Type B pancreatic cell (in vitro differentiated cells): Measurements from ENCODE around the gene WDR19. TPM values are rescaled to one million over a fixed set of nuclear protein-coding genes. Genes with fewer than 3 reads are reported as not detected.
"Not testable (repeated sequence)": the region's sequence is repeated elsewhere in the genome, so short reads cannot be mapped to it uniquely, and the experiment has no call there.

Experiments used
- DNase-seq: peaks from one replicate; pipeline ENCODE4 v3.0.0; 2021; ENCODE audit warnings: mixed read lengths; ENCODE audit not compliant: unreplicated experiment; ENCODE audit errors: extremely low spot score
- H3K27ac Mint-ChIP-seq: 2 replicates; pipeline ENCODE4 v1.8.0; 2021; ENCODE audit warnings: mild to moderate bottlenecking, mixed read lengths
- H3K27me3 Mint-ChIP-seq: 2 replicates; pipeline ENCODE4 v1.8.0; 2021; ENCODE audit warnings: mixed read lengths
- H3K36me3 Mint-ChIP-seq: 2 replicates; pipeline ENCODE4 v1.8.0; 2021; ENCODE audit warnings: mixed read lengths
- H3K4me1 Mint-ChIP-seq: one replicate; pipeline ENCODE4 v1.8.0; 2021; ENCODE audit warnings: mixed read lengths; ENCODE audit not compliant: unreplicated experiment
- H3K4me3 Mint-ChIP-seq: 2 replicates; pipeline ENCODE4 v1.8.0; 2021; ENCODE audit warnings: mild to moderate bottlenecking, mixed read lengths
- H3K9me3 Mint-ChIP-seq: 2 replicates; pipeline ENCODE4 v1.8.0; 2021; ENCODE audit warnings: mixed read lengths
- CTCF ChIP-seq: fragments of 200-600 bp; sonication (generic); conservative IDR thresholded peaks from 2 replicates; pipeline ENCODE4 v1.5.0; 2021; ENCODE audit warnings: antibody characterized with exemption, mild to moderate bottlenecking
- total RNA-seq: library from RNA; stranded (reverse); gene quantifications from 2 replicates; pipeline ENCODE4 v1.2.1, GENCODE V29; 2021; ENCODE audit warnings: low replicate concordance

Gene WDR19
- total RNA-seq, 1 donor from 2014 or later = 68.7 TPM

GRCh38 chr4:39285111-39285795 is 102.9 kb downstream of the WDR19 start:
- H3K9me3 Mint-ChIP-seq = no peaks in the 10 kb centered on the region
- no peak for DNase-seq
- H3K27me3 Mint-ChIP-seq = no peaks in the 10 kb centered on the region
- TF ChIP-seq CTCF = no peak
- no peak overlapping the region for H3K4me3 Mint-ChIP-seq
- no peak overlapping the region for H3K27ac Mint-ChIP-seq
- no peaks in the 10 kb centered on the region for H3K4me1 Mint-ChIP-seq
- H3K36me3 Mint-ChIP-seq = peaks cover 37% of the 10 kb centered on the region

- Mint-ChIP-seq H3K27ac (no peak overlapping the region), H3K4me1 (no peaks in the 10 kb centered on the region), H3K27me3 (no peaks in the 10 kb centered on the region), H3K36me3 (peaks cover 40% of the 10 kb centered on the region), H3K4me3 (no peak overlapping the region), H3K9me3 (no peaks in the 10 kb centered on the region)
- no peak for DNase-seq
- no peak for TF ChIP-seq CTCF
These were observed 103.5 kb downstream of the WDR19 start for GRCh38 chr4:39285853-39286252.

DNA sequence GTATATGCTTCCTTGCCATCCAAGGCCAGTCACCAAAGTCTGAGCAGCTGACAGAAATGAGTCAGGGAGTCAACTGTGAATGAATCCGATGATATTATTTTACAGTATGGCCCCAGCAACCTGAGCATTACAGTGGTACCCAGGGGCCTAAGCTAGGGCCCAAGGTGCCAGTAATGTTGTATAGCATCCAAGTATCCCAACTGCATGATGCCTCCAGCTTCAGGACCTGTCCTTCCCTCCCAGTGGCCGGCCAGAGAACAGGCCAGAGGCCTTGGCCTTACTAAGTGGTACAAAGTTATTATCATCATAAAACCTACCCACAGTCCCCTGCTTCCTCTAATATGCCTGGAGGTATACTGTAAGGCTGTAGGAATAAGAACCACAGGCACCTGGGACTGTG is 103.9 kb downstream of the WDR19 start:
- DNase-seq = no peak
- Mint-ChIP-seq H3K4me1 (no peaks in the 10 kb centered on the region), H3K36me3 (peaks cover 41% of the 10 kb centered on the region), H3K9me3 (no peaks in the 10 kb centered on the region), H3K27ac (no peak overlapping the region), H3K4me3 (no peak overlapping the region), H3K27me3 (no peaks in the 10 kb centered on the region)
- TF ChIP-seq CTCF = no peak

- Mint-ChIP-seq H3K36me3 (peaks cover 41% of the 10 kb centered on the region), H3K9me3 (no peaks in the 10 kb centered on the region), H3K4me1 (no peaks in the 10 kb centered on the region), H3K27me3 (no peaks in the 10 kb centered on the region), H3K4me3 (no peak overlapping the region), H3K27ac (no peak overlapping the region)
- DNase-seq = no peak
- TF ChIP-seq CTCF = no peak
These were observed 104.9 kb downstream of the WDR19 start for GRCh38 chr4:39287223-39287622.

GRCh38 chr4:39291686-39292085 is 109.4 kb downstream of the WDR19 start:
- Mint-ChIP-seq H3K4me1 (no peaks in the 10 kb centered on the region), H3K4me3 (no peak overlapping the region), H3K27me3 (no peaks in the 10 kb centered on the region), H3K36me3 (peaks cover 49% of the 10 kb centered on the region), H3K27ac (no peak overlapping the region), H3K9me3 (no peaks in the 10 kb centered on the region)
- TF ChIP-seq CTCF = no peak
- no peak for DNase-seq

GRCh38 chr4:39292433-39292832 is 110.1 kb downstream of the WDR19 start:
- not testable (repeated sequence) for H3K27me3 Mint-ChIP-seq, H3K4me3 Mint-ChIP-seq, H3K9me3 Mint-ChIP-seq, H3K4me1 Mint-ChIP-seq, DNase-seq, H3K27ac Mint-ChIP-seq
- H3K36me3 Mint-ChIP-seq = peaks cover 49% of the 10 kb centered on the region
